ENCODE data around the gene DMAC2L.

DMAC2L gene

GRCh38 chr14:50285861-50286260 is 26.3 kb upstream of the DMAC2L start:
- Histone ChIP-seq H3K27me3 (no peaks in the 10 kb centered on the region), H3K4me1 (peaks cover 2% of the 10 kb centered on the region; the same call in 1 of the 2 replicates), H3K9me3 (no peaks in the 10 kb centered on the region; the same call in 1 of the 2 replicates), H3K4me3 (ENCODE audit: low read depth, low read length) (no peak overlapping the region), H3K36me3 (no peaks in the 10 kb centered on the region; the same call in 1 of the 2 replicates)
- no peak for TF ChIP-seq CTCF (IDR thresholded peaks at IDR 0.05; ENCODE audit: low read depth, low read length)
- no peak for DNase-seq

- no peak for DNase-seq
- H3K36me3 ChIP-seq, result peaks cover 3% of the 10 kb centered on the region; the same call in 1 of the 2 replicates
- no peak overlapping the region for H3K4me3 ChIP-seq (ENCODE audit: low read depth, low read length)
- no peak for TF ChIP-seq CTCF (IDR thresholded peaks at IDR 0.05; ENCODE audit: low read depth, low read length)
- no peaks in the 10 kb centered on the region; the same call in 1 of the 2 replicates for H3K9me3 ChIP-seq
- H3K27me3 ChIP-seq, result no peaks in the 10 kb centered on the region
- peaks cover 2% of the 10 kb centered on the region; the same call in 1 of the 2 replicates for H3K4me1 ChIP-seq
Observed at GRCh38 chr14:50288146-50288545, 24.0 kb upstream of the DMAC2L start.

- Histone ChIP-seq H3K27me3 (no peaks in the 10 kb centered on the region), H3K36me3 (peaks cover 3% of the 10 kb centered on the region), H3K4me1 (peaks cover 2% of the 10 kb centered on the region; the same call in 1 of the 2 replicates), H3K9me3 (no peaks in the 10 kb centered on the region; the same call in 1 of the 2 replicates), H3K4me3 (ENCODE audit: low read depth, low read length) (no peak overlapping the region)
- TF ChIP-seq CTCF (IDR thresholded peaks at IDR 0.05; ENCODE audit: low read depth, low read length), result no peak
- no peak for DNase-seq
Observed at GRCh38 chr14:50290306-50290705, 21.8 kb upstream of the DMAC2L start.

- no peak for TF ChIP-seq CTCF (IDR thresholded peaks at IDR 0.05; ENCODE audit: low read depth, low read length)
- peaks cover 8% of the 10 kb centered on the region for H3K36me3 ChIP-seq
- H3K27me3 ChIP-seq, result no peaks in the 10 kb centered on the region
- no peaks in the 10 kb centered on the region for H3K4me1 ChIP-seq
- no peak overlapping the region for H3K4me3 ChIP-seq (ENCODE audit: low read depth, low read length)
- no peaks in the 10 kb centered on the region for H3K9me3 ChIP-seq
- no peak for DNase-seq
Observed at GRCh38 chr14:50299585-50299984, 12.5 kb upstream of the DMAC2L start.

GRCh38 chr14:50301914-50302313 is 10.2 kb upstream of the DMAC2L start:
- Histone ChIP-seq H3K4me3 (ENCODE audit: low read depth, low read length) (no peak overlapping the region), H3K4me1 (no peaks in the 10 kb centered on the region), H3K36me3 (peaks cover 8% of the 10 kb centered on the region), H3K9me3 (no peaks in the 10 kb centered on the region), H3K27me3 (no peaks in the 10 kb centered on the region)
- DNase-seq, result no peak
- TF ChIP-seq CTCF (IDR thresholded peaks at IDR 0.05; ENCODE audit: low read depth, low read length), result no peak

- TF ChIP-seq CTCF (IDR thresholded peaks at IDR 0.05; ENCODE audit: low read depth, low read length), result no peak
- Histone ChIP-seq H3K9me3 (no peaks in the 10 kb centered on the region), H3K4me3 (ENCODE audit: low read depth, low read length) (no peak overlapping the region), H3K36me3 (peaks cover 8% of the 10 kb centered on the region), H3K27me3 (no peaks in the 10 kb centered on the region), H3K4me1 (no peaks in the 10 kb centered on the region)
- peak; percentile 26 for DNase-seq
Observed at GRCh38 chr14:50303744-50304471, 8.2 kb upstream of the DMAC2L start.

All from BE2C (cell line).